ENCODE measurements around the gene NUAK2.

- no peak for TF ChIP-seq CTCF (IDR thresholded peaks at IDR 0.05)
- no peak for TF ChIP-seq POLR2A (IDR thresholded peaks at IDR 0.05)
These were observed 33.5 kb upstream of the NUAK2 start for GRCh38 chr1:205355075-205355453.
